ENCODE results near the gene PPM1J.

- TF ChIP-seq YY1 (IDR thresholded peaks at IDR 0.05; ENCODE audit: insufficient read depth, insufficient read length): no peak
- TF ChIP-seq SUZ12 (IDR thresholded peaks at IDR 0.05; ENCODE audit: extremely low read depth, insufficient read depth, insufficient read length): no peak
- no peak for TF ChIP-seq ZNF274 (IDR thresholded peaks at IDR 0.05; ENCODE audit: low read depth, low read length)
Measured at GRCh38 chr1:112721966-112722524, 6.9 kb upstream of the PPM1J start.
